MM.1S (cell line): Measurements from ENCODE around the gene POLR3C.

ENCODE experiments used
- CTCF ChIP-seq: fragments of 300-600 bp; sonication (generic); IDR thresholded peaks from 2 replicates; pipeline ENCODE4 v1.5.1; 2016; ENCODE audit warnings: antibody characterized with exemption, low read length, mixed read lengths
- EZH2 ChIP-seq: fragments of 300-600 bp; sonication (generic); optimal IDR thresholded peaks from 2 replicates; pipeline ENCODE3; 2017; ENCODE audit warnings: low read depth, mild to moderate bottlenecking, antibody characterized with exemption, low read length, mixed read lengths
- EZH2phosphoT487 ChIP-seq: fragments of 300-600 bp; sonication (generic); IDR thresholded peaks from 2 replicates; pipeline ENCODE4 v1.6.1; 2018; ENCODE audit warnings: antibody characterized with exemption, low read length

- TF ChIP-seq CTCF (peak; percentile 25; the same call in 1 of the 2 replicates), EZH2phosphoT487 (no peak), EZH2 (no peak)
Observed at GRCh38 chr1:145826030-145826429, 2.0 kb downstream of the POLR3C start.
